ENCODE measurements around the gene CFDP1. TPM values are rescaled to one million over a fixed set of nuclear protein-coding genes. Genes with fewer than 3 reads are reported as not detected.

Gene CFDP1
- total and polyA plus RNA-seq, 2 donors (not counting 3 experiments of a cell fraction or from before 2014, with no cell fraction given) = 17.8 to 53.8 TPM

- CTCF ChIA-PET = no interaction called here
- Histone ChIP-seq H3K4me2 (ENCODE audit: insufficient read depth, low read length) (no peak overlapping the region), H3K4me1 (ENCODE audit: control insufficient read depth, extremely low read depth, insufficient read depth, low read length) (peaks cover 7% of the 10 kb centered on the region), H3K9ac (replicated peaks; ENCODE audit: extremely low read depth, insufficient read depth, low read length) (no peak overlapping the region), H3K9me3 (replicated peaks; ENCODE audit: control insufficient read depth, insufficient read depth, low read length) (no peaks in the 10 kb centered on the region), H3K9me1 (replicated peaks; ENCODE audit: control insufficient read depth, extremely low read depth, insufficient read depth, low read length) (no peaks in the 10 kb centered on the region), H3K79me2 (ENCODE audit: control insufficient read depth, insufficient read depth, low read length) (no peaks in the 10 kb centered on the region), H3K27me3 (ENCODE audit: control insufficient read depth in 2 of 2, insufficient read depth in 2 of 2, low read length in 2 of 2) (no peaks in the 10 kb centered on the region), H4K20me1 (replicated peaks; ENCODE audit: control insufficient read depth, extremely low read depth, insufficient read depth, low read length) (no peaks in the 10 kb centered on the region), H3K36me3 (ENCODE audit: control insufficient read depth in 2 of 2, extremely low read depth in 1 of 2, insufficient read depth in 2 of 2, low read length in 2 of 2) (no peaks in the 10 kb centered on the region), H3K27ac (ENCODE audit: insufficient read depth, low read depth, low read length) (no peak overlapping the region), H3K4me3 (replicated peaks in 1 of 3; ENCODE audit: insufficient read depth in 1 of 3, low read depth in 1 of 3, low read length in 3 of 3) (no peak overlapping the region), H2AFZ (ENCODE audit: low read depth, low read length) (no peak overlapping the region)
- no peak for FAIRE-seq
- DNase-seq (ENCODE audit: low read depth, low spot score) = no peak
- POLR2A ChIA-PET = no interaction called here
- no peak for TF ChIP-seq MYC (IDR thresholded peaks at IDR 0.05; ENCODE audit: low read depth, low read length)
- no peak for TF ChIP-seq EZH2 (IDR thresholded peaks at IDR 0.05; ENCODE audit: borderline replicate concordance, low read depth, low read length, severe bottlenecking)
- TF ChIP-seq GATA2 (IDR thresholded peaks at IDR 0.05; ENCODE audit: insufficient read depth, insufficient read length, low read depth, low read length) = no peak
- intact Hi-C loops (cut with micrococcal nuclease) = no loop called here
- BruUV-seq (replicated peaks) = no TSS peak
- dilution Hi-C loops (cut with MboI; ENCODE audit: extremely low pct_ligation_motif_present, low sequenced_read_pairs) = no loop called here
Observed at GRCh38 chr16:75329943-75330342, 103.4 kb downstream of the CFDP1 start.

- dilution Hi-C loops (cut with MboI; ENCODE audit: extremely low pct_ligation_motif_present, low sequenced_read_pairs) = no loop called here
- Histone ChIP-seq H3K4me2 (ENCODE audit: insufficient read depth, low read length) (no peak overlapping the region), H3K27ac (ENCODE audit: insufficient read depth, low read depth, low read length) (no peak overlapping the region), H4K20me1 (replicated peaks; ENCODE audit: control insufficient read depth, extremely low read depth, insufficient read depth, low read length) (no peaks in the 10 kb centered on the region), H2AFZ (ENCODE audit: low read depth, low read length) (no peak overlapping the region), H3K4me3 (replicated peaks in 1 of 3; ENCODE audit: insufficient read depth in 1 of 3, low read depth in 1 of 3, low read length in 3 of 3) (no peak overlapping the region), H3K9ac (replicated peaks; ENCODE audit: extremely low read depth, insufficient read depth, low read length) (no peak overlapping the region), H3K9me3 (replicated peaks; ENCODE audit: control insufficient read depth, insufficient read depth, low read length) (no peaks in the 10 kb centered on the region), H3K36me3 (ENCODE audit: control insufficient read depth in 2 of 2, extremely low read depth in 1 of 2, insufficient read depth in 2 of 2, low read length in 2 of 2) (no peaks in the 10 kb centered on the region), H3K27me3 (ENCODE audit: control insufficient read depth in 2 of 2, insufficient read depth in 2 of 2, low read length in 2 of 2) (no peaks in the 10 kb centered on the region), H3K79me2 (ENCODE audit: control insufficient read depth, insufficient read depth, low read length) (no peaks in the 10 kb centered on the region), H3K4me1 (ENCODE audit: control insufficient read depth, extremely low read depth, insufficient read depth, low read length) (peaks cover 10% of the 10 kb centered on the region), H3K9me1 (replicated peaks; ENCODE audit: control insufficient read depth, extremely low read depth, insufficient read depth, low read length) (no peaks in the 10 kb centered on the region)
- DNase-seq (ENCODE audit: low read depth, low spot score) = no peak
- intact Hi-C loops (cut with micrococcal nuclease) = no loop called here
- TF ChIP-seq CTCF (IDR thresholded peaks at IDR 0.05; ENCODE audit: extremely low read depth in 1 of 2, insufficient read depth in 1 of 2, low read depth in 1 of 2, low read length in 2 of 2) = no peak
- TF ChIP-seq JUN (IDR thresholded peaks at IDR 0.05; ENCODE audit: borderline replicate concordance, insufficient read depth, insufficient read length, low read depth) = no peak
- TF ChIP-seq FOS (IDR thresholded peaks at IDR 0.05; ENCODE audit: borderline replicate concordance, insufficient read depth, low read length) = no peak
- no peak for TF ChIP-seq POLR2AphosphoS5 (IDR thresholded peaks at IDR 0.05; ENCODE audit: insufficient read depth, low read depth, low read length)
- TF ChIP-seq GATA2 (IDR thresholded peaks at IDR 0.05; ENCODE audit: insufficient read depth, insufficient read length, low read depth, low read length) = no peak
- TF ChIP-seq MAX (IDR thresholded peaks at IDR 0.05; ENCODE audit: insufficient read depth, insufficient read length) = no peak
- TF ChIP-seq POLR2A (IDR thresholded peaks at IDR 0.05; ENCODE audit: low read depth, low read length) = no peak
- TF ChIP-seq MYC (IDR thresholded peaks at IDR 0.05; ENCODE audit: low read depth, low read length) = no peak
- TF ChIP-seq EZH2 (IDR thresholded peaks at IDR 0.05; ENCODE audit: borderline replicate concordance, low read depth, low read length, severe bottlenecking) = no peak
- POLR2A ChIA-PET = no interaction called here
- CTCF ChIA-PET = interaction anchor here (0.6 to 1.4 kb wide), 4 partner anchors 17 to 53 kb away, joined by 3 read pairs; no protein-coding TSS in a partner anchor
- no TSS peak for BruUV-seq (replicated peaks)
- FAIRE-seq = no peak
Observed at GRCh38 chr16:75326333-75326732, 107.0 kb downstream of the CFDP1 start.
